ENCODE data around the gene CFAP74. TPM values are rescaled to one million over a fixed set of nuclear protein-coding genes. Genes with fewer than 3 reads are reported as not detected.

The CFAP74 gene
- total and polyA plus RNA-seq, 9 donors = 0.05 to 8.0 (median 0.58) TPM; not detected in 1

DNA sequence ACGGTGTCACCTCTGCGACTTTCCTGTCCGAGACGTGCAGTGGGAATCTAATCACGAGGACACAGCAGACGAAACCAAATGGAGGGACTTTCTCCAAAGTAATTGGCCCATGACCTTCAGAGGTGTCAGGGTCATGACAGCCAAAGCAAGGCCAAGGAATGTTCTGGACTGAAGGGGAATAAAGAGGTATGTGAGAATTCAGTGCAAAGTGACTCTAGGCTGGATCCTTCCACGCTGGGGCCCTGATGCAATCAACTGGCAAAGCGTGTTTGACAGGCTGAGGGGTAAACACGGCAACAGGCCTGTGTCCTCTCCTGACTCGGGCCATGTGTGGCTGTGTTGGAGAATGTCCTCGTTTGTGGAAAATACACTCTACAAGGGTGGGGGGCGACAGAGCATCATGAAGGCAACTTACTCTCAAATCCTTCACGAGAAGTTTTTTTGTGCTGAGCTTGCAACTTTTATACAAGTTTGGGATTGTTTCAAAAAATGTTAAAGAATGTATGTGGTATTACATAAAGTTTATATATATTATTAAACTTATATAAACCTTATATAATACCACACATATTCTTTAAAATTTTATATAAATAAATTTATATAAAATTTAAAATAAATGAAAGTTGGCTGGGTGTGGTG is 1.7 kb downstream of the CFAP74 start:
- no peak for TF ChIP-seq EP300 (IDR thresholded peaks at IDR 0.05)
- no peak for TF ChIP-seq POLR2A (IDR thresholded peaks at IDR 0.05)
- no peaks in the 10 kb centered on the region for H3K4me1 ChIP-seq (ENCODE audit: insufficient read depth)
- no peak for DNase-seq
- no peaks in the 10 kb centered on the region for H3K36me3 ChIP-seq
- no peak overlapping the region for H3K4me3 ChIP-seq
- no peaks in the 10 kb centered on the region for H3K9me3 ChIP-seq
- WGBS, 3 donors = 73 to 81% (median 75%) methylated on average over 13 of the region's 13 CpGs
- peaks cover 2% of the 10 kb centered on the region for H3K27me3 ChIP-seq
- intact Hi-C loops (cut with DNase I) = no loop called here
- H3K27ac ChIP-seq = no peak overlapping the region

DNA sequence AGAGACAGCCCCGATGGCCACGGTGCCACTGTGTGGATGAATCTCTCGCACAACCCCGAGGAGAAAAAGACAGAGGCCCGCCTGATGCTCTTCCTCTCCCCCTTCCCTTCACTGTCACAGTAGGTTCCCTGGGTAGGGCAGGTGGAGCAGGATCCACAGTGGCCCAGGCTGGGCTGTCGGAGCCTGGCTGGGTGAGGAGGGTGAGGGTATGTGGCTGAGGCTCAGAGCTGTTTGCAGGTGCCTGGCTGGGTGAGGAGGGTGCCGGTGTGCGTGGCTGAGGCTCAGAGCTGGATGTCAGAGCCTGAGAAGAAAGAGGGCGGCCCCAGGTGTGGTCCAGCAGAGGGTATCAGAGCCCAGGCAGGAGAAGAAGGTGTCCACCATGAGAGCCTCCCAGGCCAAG is 2.7 kb downstream of the CFAP74 start:
- TF ChIP-seq POLR2A (IDR thresholded peaks at IDR 0.05) (no peak), CTCF (IDR thresholded peaks at IDR 0.05) (no peak), EP300 (IDR thresholded peaks at IDR 0.05) (no peak)
- no peaks in the 10 kb centered on the region for H3K36me3 ChIP-seq
- H3K4me1 ChIP-seq (ENCODE audit: insufficient read depth) = no peaks in the 10 kb centered on the region
- peaks cover 2% of the 10 kb centered on the region for H3K27me3 ChIP-seq
- H3K4me3 ChIP-seq = no peak overlapping the region
- no peak overlapping the region for H3K27ac ChIP-seq
- H3K9me3 ChIP-seq = no peaks in the 10 kb centered on the region
- no peak for DNase-seq
- intact Hi-C loops (cut with DNase I) = no loop called here
- 83 to 92% (median 90%) methylated on average over 9 of the region's 9 CpGs for WGBS, 3 donors

- no peaks in the 10 kb centered on the region for H3K4me1 ChIP-seq (ENCODE audit: insufficient read depth)
- peaks cover 2% of the 10 kb centered on the region for H3K27me3 ChIP-seq
- TF ChIP-seq CTCF (IDR thresholded peaks at IDR 0.05) (no peak), EP300 (IDR thresholded peaks at IDR 0.05) (no peak), POLR2A (IDR thresholded peaks at IDR 0.05) (no peak)
- no peaks in the 10 kb centered on the region for H3K36me3 ChIP-seq
- H3K27ac ChIP-seq = no peak overlapping the region
- H3K4me3 ChIP-seq = no peak overlapping the region
- H3K9me3 ChIP-seq = no peaks in the 10 kb centered on the region
- intact Hi-C loops (cut with DNase I) = no loop called here
- DNase-seq = no peak
- 87 to 90% (median 88%) methylated on average over 7 of the region's 7 CpGs for WGBS, 3 donors
These were observed 3.2 kb downstream of the CFAP74 start for GRCh38 chr1:2000432-2000831.

DNA sequence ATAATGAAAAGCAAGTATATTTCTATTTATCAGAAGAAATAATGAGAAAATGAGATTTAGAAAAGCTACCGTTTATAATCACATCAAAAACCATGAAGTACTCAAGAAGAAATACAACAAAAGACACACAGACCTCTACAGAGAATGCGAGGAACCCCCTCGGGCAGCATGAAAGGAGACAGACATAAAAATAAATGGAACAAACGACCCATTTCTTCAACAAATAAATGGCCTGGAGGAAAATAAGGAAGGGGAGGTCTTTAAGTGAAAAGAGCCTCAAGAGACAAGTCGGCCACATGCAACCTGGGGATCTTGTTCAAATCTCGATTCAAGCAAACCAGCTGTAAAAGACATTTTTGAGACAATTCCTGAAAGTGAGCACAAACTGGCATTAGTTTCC is 6.0 kb downstream of the CFAP74 start:
- Histone ChIP-seq H3K27me3 (peaks cover 1% of the 10 kb centered on the region), H3K27ac (no peak overlapping the region), H3K4me3 (no peak overlapping the region), H3K9me3 (no peaks in the 10 kb centered on the region), H3K36me3 (no peaks in the 10 kb centered on the region), H3K4me1 (ENCODE audit: insufficient read depth) (no peaks in the 10 kb centered on the region)
- TF ChIP-seq EP300 (IDR thresholded peaks at IDR 0.05) (no peak), POLR2A (IDR thresholded peaks at IDR 0.05) (no peak), CTCF (IDR thresholded peaks at IDR 0.05) (no peak)
- no peak for DNase-seq
- intact Hi-C loops (cut with DNase I) = no loop called here
- whole genome bisulfite sequencing, 3 donors = 65 to 71% (median 68%) methylated on average over 6 of the region's 6 CpGs

DNA sequence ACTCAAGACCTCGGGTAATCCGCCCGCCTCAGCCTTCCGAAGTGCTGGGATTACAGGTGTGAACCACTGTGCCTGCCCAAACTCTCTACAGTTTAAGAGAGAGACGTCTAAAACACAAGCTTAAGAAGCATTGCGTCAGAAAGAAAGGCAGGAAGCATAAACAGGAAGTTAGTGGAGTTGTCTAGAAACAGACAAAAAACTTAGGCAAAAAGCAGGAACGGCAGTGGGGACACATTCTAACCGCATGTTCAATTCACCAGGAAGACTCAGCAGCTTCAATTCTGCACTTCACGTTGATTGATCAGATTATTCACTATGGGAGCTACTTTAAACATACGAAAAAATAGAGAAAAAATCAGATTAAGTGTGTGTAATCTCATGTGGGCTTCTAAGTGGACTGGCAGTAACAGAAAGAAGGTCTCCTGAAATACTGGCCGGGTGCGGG is 7.4 kb downstream of the CFAP74 start:
- no peaks in the 10 kb centered on the region for H3K9me3 ChIP-seq
- intact Hi-C loops (cut with DNase I) = no loop called here
- H3K27me3 ChIP-seq = no peaks in the 10 kb centered on the region

More for the DNA sequence above, 7.4 kb downstream of the CFAP74 start:
- no peak for DNase-seq
- Histone ChIP-seq H3K4me3 (no peak overlapping the region), H3K27ac (no peak overlapping the region), H3K4me1 (ENCODE audit: insufficient read depth) (no peaks in the 10 kb centered on the region), H3K36me3 (no peaks in the 10 kb centered on the region)
- WGBS, 3 donors = 62 to 73% (median 65%) methylated on average over 12 of the region's 12 CpGs
- TF ChIP-seq EP300 (IDR thresholded peaks at IDR 0.05) (no peak), POLR2A (IDR thresholded peaks at IDR 0.05) (no peak), CTCF (IDR thresholded peaks at IDR 0.05) (no peak)
